ENCODE measurements around the gene COL4A3.

Gene COL4A3

DNA sequence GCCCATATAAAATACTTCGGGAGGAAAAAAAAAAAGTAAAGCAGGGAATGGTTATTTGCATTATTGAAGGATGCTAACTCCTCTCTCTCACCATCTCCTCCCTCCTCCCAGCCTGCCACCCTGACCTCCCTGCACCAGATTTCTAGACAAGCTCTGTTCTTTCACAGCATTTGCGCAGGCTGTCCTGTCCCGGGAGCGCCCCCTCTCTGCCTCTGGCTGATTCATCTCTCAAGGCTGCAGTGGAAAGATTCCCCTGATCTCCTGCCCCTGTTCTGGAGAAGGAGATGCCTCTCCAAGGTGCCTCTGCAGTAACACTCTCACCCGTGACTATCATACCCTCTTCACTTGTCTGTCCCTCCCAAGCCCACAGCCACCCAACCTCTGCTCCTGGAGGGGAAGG lies 38.9 kb upstream of the COL4A3 start:
- H3K4me3 ChIP-seq (ENCODE audit: low read length), result no peak overlapping the region
- peak; percentile 13 for DNase-seq (ENCODE audit: low read depth)
- TF ChIP-seq, protein P1, sequence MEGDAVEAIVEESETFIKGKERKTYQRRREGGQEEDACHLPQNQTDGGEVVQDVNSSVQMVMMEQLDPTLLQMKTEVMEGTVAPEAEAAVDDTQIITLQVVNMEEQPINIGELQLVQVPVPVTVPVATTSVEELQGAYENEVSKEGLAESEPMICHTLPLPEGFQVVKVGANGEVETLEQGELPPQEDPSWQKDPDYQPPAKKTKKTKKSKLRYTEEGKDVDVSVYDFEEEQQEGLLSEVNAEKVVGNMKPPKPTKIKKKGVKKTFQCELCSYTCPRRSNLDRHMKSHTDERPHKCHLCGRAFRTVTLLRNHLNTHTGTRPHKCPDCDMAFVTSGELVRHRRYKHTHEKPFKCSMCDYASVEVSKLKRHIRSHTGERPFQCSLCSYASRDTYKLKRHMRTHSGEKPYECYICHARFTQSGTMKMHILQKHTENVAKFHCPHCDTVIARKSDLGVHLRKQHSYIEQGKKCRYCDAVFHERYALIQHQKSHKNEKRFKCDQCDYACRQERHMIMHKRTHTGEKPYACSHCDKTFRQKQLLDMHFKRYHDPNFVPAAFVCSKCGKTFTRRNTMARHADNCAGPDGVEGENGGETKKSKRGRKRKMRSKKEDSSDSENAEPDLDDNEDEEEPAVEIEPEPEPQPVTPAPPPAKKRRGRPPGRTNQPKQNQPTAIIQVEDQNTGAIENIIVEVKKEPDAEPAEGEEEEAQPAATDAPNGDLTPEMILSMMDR (IDR thresholded peaks at IDR 0.05; ENCODE audit: insufficient read depth, low read depth, low read length, missing control alignments), result peak; percentile 15

DNA sequence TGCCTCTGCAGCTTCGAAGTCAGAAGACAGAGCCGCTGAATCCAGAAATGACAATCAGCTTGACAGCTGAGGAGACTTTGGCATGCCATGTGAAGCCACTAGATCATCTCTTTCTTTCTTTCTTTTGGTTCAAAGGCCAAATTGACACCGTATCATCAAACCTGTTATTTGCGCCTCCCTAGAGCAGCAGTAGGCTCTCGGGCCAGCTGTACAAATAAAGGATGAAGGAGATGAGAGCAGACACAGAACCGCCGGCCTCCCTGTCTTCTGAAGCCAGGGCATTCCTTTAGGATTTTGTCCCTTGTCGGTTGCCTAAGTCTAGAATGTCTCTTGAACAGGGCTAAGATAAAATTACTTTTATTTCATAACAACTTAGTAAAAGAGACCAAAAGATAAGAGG lies 37.2 kb upstream of the COL4A3 start:
- no peak overlapping the region for H3K4me3 ChIP-seq (ENCODE audit: low read length)
- no peak for DNase-seq (ENCODE audit: low read depth)
- TF ChIP-seq, protein P1 (IDR thresholded peaks at IDR 0.05; ENCODE audit: insufficient read depth, low read depth, low read length, missing control alignments), result no peak

DNA sequence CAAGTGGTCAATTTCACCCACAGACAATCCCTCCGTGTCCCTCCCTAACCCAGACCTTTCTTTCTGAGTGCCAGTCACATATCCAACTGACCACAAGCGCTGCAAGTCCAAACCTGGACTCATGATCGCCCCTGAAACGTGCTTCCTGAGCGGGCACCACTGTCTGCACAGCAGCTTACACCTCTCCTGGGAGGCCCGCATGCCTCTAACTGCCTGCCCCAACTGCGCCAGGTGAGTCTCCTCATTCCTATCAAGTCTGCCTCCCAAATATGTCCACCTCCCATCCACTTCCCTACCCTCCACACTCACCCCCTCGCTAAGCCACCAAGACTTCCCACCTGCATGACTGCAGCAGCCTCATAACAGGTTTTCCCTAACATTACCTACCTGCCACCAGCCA lies 33.8 kb upstream of the COL4A3 start:
- DNase-seq (ENCODE audit: low read depth), result no peak
- no peak overlapping the region for H3K4me3 ChIP-seq (ENCODE audit: low read length)
- TF ChIP-seq, protein P1 (IDR thresholded peaks at IDR 0.05; ENCODE audit: insufficient read depth, low read depth, low read length, missing control alignments), result no peak

DNA sequence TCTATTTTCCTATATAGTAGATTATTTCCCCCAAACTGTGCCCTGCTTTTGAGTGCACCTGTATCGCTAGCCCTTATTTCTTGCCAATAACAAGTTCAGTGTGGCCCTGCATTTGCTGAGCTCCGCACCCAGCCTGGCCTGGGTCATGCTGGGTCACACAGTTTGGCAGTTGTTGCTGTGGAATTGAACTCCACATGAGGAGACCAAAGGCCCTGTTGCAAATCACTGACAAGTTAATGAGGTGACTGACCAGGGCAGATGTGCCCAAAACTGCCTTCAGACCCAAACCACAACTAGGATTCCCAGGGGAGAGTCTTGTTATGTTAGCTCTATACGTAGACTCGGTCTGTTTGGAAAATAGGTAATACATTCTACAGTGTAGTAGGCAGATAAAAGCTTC lies 31.4 kb upstream of the COL4A3 start:
- no peak overlapping the region for H3K4me3 ChIP-seq (ENCODE audit: low read length)
- no peak for DNase-seq (ENCODE audit: low read depth)
- TF ChIP-seq, protein P1 (IDR thresholded peaks at IDR 0.05; ENCODE audit: insufficient read depth, low read depth, low read length, missing control alignments), result no peak

DNA sequence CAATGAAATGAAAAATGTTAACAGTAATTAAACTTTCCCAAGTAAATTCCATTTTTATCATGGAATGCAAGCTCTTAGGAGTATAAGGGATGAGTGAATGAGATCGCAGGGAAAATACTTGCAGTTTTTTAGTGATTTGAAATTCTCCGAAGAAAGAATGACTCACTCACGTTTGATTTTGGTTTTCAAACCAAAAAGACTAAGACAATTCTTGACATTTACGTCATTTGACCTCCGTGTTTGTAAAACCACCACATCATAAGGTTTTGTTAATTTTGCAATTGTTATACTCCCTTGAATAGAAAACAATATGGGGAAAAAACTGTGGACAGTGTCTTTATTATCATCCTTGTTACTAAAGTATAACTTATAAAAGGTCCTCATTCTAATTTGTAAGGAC lies 29.8 kb upstream of the COL4A3 start:
- TF ChIP-seq, protein P1 (IDR thresholded peaks at IDR 0.05; ENCODE audit: insufficient read depth, low read depth, low read length, missing control alignments), result no peak
- H3K4me3 ChIP-seq (ENCODE audit: low read length), result no peak overlapping the region
- no peak for DNase-seq (ENCODE audit: low read depth)

DNA sequence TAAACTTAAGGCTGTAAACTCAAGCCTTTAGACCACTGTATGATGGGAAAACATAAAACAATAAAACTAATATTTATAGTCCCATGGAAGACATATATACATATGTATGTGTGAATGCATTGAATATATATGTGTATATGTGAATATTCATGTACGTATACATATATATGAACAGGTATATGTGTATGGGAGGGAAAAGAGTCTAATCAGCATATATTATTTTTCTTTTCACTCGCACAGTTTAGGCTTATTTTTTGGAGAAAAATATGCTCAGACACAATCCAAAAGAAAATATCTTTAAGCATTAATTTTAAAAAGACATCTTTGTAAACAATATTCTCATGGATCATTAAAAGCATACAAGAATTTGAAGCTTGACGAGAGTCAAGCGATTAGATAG lies 23.1 kb upstream of the COL4A3 start:
- TF ChIP-seq, protein P1 (IDR thresholded peaks at IDR 0.05; ENCODE audit: insufficient read depth, low read depth, low read length, missing control alignments), result no peak
- DNase-seq (ENCODE audit: low read depth), result no peak
- H3K4me3 ChIP-seq (ENCODE audit: low read length), result no peak overlapping the region

DNA sequence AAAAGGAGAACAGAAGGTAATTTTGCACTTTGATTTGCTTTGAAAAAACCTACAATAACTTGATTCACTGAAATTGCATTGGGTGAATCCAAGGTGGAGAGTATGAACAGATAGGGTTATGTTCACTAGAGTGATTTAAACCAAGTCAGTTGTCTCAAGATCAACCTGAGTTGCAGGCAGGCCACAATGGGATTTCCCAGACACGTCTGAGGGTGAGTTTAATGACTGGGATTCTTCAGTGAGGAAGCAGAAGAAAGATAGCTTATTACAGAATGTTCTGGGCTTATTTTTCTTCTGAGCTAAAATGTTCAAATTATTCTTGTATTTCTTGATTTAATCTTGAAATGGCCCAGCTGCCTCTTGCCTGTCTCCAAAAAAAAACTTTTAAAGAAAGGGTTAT lies 20.5 kb upstream of the COL4A3 start:
- no peak overlapping the region for H3K4me3 ChIP-seq (ENCODE audit: low read length)
- TF ChIP-seq, protein P1 (IDR thresholded peaks at IDR 0.05; ENCODE audit: insufficient read depth, low read depth, low read length, missing control alignments), result no peak
- no peak for DNase-seq (ENCODE audit: low read depth)
